Putamen (tissue), 1 donor: ENCODE measurements around the gene ATIC.

Source experiments
- DNase-seq: peaks from one replicate; pipeline ENCODE4 v3.0.0-alpha.2; 2016; ENCODE audit warnings: low spot score

The ATIC gene

GRCh38 chr2:215361211-215361875 lies 49.5 kb downstream of the ATIC start:
- no peak for DNase-seq

- no peak for DNase-seq
These were observed 50.2 kb downstream of the ATIC start for GRCh38 chr2:215361876-215362561.

GRCh38 chr2:215362562-215362904 lies 50.7 kb downstream of the ATIC start:
- no peak for DNase-seq

GRCh38 chr2:215363039-215363438 lies 51.2 kb downstream of the ATIC start:
- DNase-seq, result no peak

- DNase-seq, result no peak
These were observed 51.8 kb downstream of the ATIC start for GRCh38 chr2:215363461-215364156.

- DNase-seq, result no peak
These were observed 52.6 kb downstream of the ATIC start for GRCh38 chr2:215364157-215365155.

GRCh38 chr2:215365184-215365658 lies 53.4 kb downstream of the ATIC start:
- DNase-seq, result no peak

GRCh38 chr2:215366440-215367032 lies 54.7 kb downstream of the ATIC start:
- DNase-seq, result no peak

- no peak for DNase-seq
These were observed 56.0 kb downstream of the ATIC start for GRCh38 chr2:215367662-215368492.

- DNase-seq, result no peak
These were observed 56.6 kb downstream of the ATIC start for GRCh38 chr2:215368493-215368809.

- DNase-seq, result no peak
These were observed 57.4 kb downstream of the ATIC start for GRCh38 chr2:215369181-215369760.

- no peak for DNase-seq
These were observed 58.5 kb downstream of the ATIC start for GRCh38 chr2:215370112-215370965.

GRCh38 chr2:215371915-215372897 lies 60.3 kb downstream of the ATIC start:
- DNase-seq, result no peak

GRCh38 chr2:215372968-215373649 lies 61.2 kb downstream of the ATIC start:
- DNase-seq, result no peak

GRCh38 chr2:215374002-215374401 lies 62.1 kb downstream of the ATIC start:
- DNase-seq, result no peak

GRCh38 chr2:215374642-215375466 lies 63.0 kb downstream of the ATIC start:
- no peak for DNase-seq

- DNase-seq, result no peak
These were observed 63.6 kb downstream of the ATIC start for GRCh38 chr2:215375467-215375830.
